Natural killer cell (primary cell): ENCODE measurements around the gene GOLPH3L. TPM values are rescaled to one million over a fixed set of nuclear protein-coding genes. Genes with fewer than 3 reads are reported as not detected.
A peak's percentile ranks its signal among the peaks of the same experiment; 100 is the strongest.
"Not testable (repeated sequence)": the region's sequence is repeated elsewhere in the genome, so short reads cannot be mapped to it uniquely, and the experiment has no call there.

Experiments used
- ATAC-seq, 3 donors: fragments of 150-1000 bp in 2 of 3; fragments of 200-7000 bp in 1 of 3; cut with Tn5 transposase; 1 replicate in 1 of 3; 2 replicates in 2 of 3; pipeline ENCODE4 v1.10.0; 2021; ENCODE audit warnings: mild to moderate bottlenecking in 2 of 3, moderate library complexity in 2 of 3
- DNase-seq, 2 donors: peaks; one replicate each; pipeline versions ENCODE4 v3.0.0 to v3.0.0-alpha.2; 2013 to 2021; ENCODE audit warnings: mixed read lengths in 1 of 2
- H3K27ac ChIP-seq: one replicate; pipeline ENCODE4 v1.5.1; 2013; ENCODE audit warnings: mild to moderate bottlenecking, low read length
- H3K27me3 ChIP-seq: one replicate; pipeline ENCODE4 v1.6.1; 2013; ENCODE audit warnings: low read length; ENCODE audit not compliant: control insufficient read depth, insufficient read depth
- H3K36me3 ChIP-seq: one replicate; pipeline ENCODE4 v1.6.1; 2013; ENCODE audit warnings: low read length; ENCODE audit not compliant: control insufficient read depth, insufficient read depth
- H3K4me1 ChIP-seq: one replicate; pipeline ENCODE4 v1.6.1; 2013; ENCODE audit warnings: low read length; ENCODE audit not compliant: control insufficient read depth, insufficient read depth
- H3K4me3 ChIP-seq: one replicate; pipeline ENCODE4 v1.5.1; 2013; ENCODE audit warnings: low read length
- H3K9me3 ChIP-seq: one replicate; pipeline ENCODE4 v1.6.1; 2013; ENCODE audit warnings: low read length; ENCODE audit not compliant: control insufficient read depth, insufficient read depth
- H3K27ac Mint-ChIP-seq, 2 donors: one replicate each; pipeline ENCODE4 v1.8.0; 2022; ENCODE audit warnings: mild to moderate bottlenecking in 2 of 2, mixed read lengths in 2 of 2, moderate library complexity in 1 of 2
- H3K27me3 Mint-ChIP-seq, 2 donors: one replicate each; pipeline ENCODE4 v1.8.0; 2022; ENCODE audit warnings: low read depth in 2 of 2, mixed read lengths in 2 of 2
- H3K36me3 Mint-ChIP-seq: one replicate; pipeline ENCODE4 v1.8.0; 2022; ENCODE audit warnings: mixed read lengths
- H3K4me1 Mint-ChIP-seq, 2 donors: one replicate each; pipeline ENCODE4 v1.8.0; 2022; ENCODE audit warnings: mixed read lengths in 2 of 2
- H3K4me3 Mint-ChIP-seq: one replicate; pipeline ENCODE4 v1.8.0; 2022; ENCODE audit warnings: mild to moderate bottlenecking, moderate library complexity, mixed read lengths
- H3K9me3 Mint-ChIP-seq, 2 donors: one replicate each; pipeline ENCODE4 v1.8.0; 2022; ENCODE audit warnings: mixed read lengths in 2 of 2
- WGBS: methylation state at CpG from one replicate; pipeline ENCODE4 v1.1.7; 2013; ENCODE audit warnings: missing lambda C conversion rate; ENCODE audit not compliant: insufficient coverage; 5-methylcytosine and 5-hydroxymethylcytosine counted together
- intact Hi-C: fragments of 100-400 bp; cut with micrococcal nuclease; formaldehyde crosslinking; loops from one replicate; pipeline ENCODE4 v1.14.2; 2022
- total RNA-seq, 4 donors: library from RNA; stranded (reverse); fragments of 120-200 nt in 1 of 4; gene quantifications; one replicate each; pipeline versions ENCODE4 v1.2.3 to v1.2.4, GENCODE V29; 2013 to 2022
- TF ChIP-seq, protein P1 (sequence below): fragments of 200-600 bp; IDR thresholded peaks from one replicate; pipeline ENCODE4 v1.8.0; 2022; ENCODE audit warnings: antibody characterized with exemption

The GOLPH3L gene
- total RNA-seq, 3 donors from 2014 or later (not counting 1 experiment from before 2014, with no cell fraction given), result 6.2 to 13.6 (median 10.3) TPM

DNA sequence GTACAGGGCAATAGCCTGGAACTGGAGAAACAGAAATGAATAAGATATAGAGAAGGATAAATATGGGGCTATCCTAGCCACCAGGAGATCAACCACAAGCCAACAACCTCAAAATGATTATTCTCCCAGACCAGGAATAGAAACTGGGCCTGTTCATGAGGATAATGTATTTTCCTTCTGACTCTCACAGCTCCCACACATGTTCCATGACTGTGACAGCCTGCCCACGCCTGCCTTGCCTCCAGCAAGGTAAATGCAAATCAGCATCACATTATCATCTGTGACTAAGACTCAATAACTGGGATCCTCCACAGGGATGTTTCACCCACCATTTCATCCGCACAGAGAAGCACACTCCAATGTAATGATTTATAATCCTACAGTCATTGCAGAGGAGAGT is 70.8 kb downstream of the GOLPH3L start:
- H3K4me3 ChIP-seq, result no peak overlapping the region
- WGBS, result 94% methylated on average over 1 of the region's 2 CpGs
- intact Hi-C loops, result loop anchor here (10.0 kb wide), 1 partner anchor 371 kb away; the partner anchor contains the start of gene CA14
- no peak overlapping the region for H3K27ac ChIP-seq
- Mint-ChIP-seq H3K36me3 (peaks cover 26% of the 10 kb centered on the region), H3K4me3 (peak overlapping the region; percentile 28), H3K4me1 (peaks cover 9 to 14% of the 10 kb centered on the region in 2 donors), H3K27me3 (no peaks in the 10 kb centered on the region), H3K27ac (no peak overlapping the region), H3K9me3 (no peaks in the 10 kb centered on the region)
- DNase-seq (no peak), ATAC-seq (no peak)
- H3K36me3 ChIP-seq, result peaks cover 50% of the 10 kb centered on the region
- no peaks in the 10 kb centered on the region for H3K27me3 ChIP-seq
- TF ChIP-seq, protein P1, sequence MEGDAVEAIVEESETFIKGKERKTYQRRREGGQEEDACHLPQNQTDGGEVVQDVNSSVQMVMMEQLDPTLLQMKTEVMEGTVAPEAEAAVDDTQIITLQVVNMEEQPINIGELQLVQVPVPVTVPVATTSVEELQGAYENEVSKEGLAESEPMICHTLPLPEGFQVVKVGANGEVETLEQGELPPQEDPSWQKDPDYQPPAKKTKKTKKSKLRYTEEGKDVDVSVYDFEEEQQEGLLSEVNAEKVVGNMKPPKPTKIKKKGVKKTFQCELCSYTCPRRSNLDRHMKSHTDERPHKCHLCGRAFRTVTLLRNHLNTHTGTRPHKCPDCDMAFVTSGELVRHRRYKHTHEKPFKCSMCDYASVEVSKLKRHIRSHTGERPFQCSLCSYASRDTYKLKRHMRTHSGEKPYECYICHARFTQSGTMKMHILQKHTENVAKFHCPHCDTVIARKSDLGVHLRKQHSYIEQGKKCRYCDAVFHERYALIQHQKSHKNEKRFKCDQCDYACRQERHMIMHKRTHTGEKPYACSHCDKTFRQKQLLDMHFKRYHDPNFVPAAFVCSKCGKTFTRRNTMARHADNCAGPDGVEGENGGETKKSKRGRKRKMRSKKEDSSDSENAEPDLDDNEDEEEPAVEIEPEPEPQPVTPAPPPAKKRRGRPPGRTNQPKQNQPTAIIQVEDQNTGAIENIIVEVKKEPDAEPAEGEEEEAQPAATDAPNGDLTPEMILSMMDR, result no peak
- peaks cover 22% of the 10 kb centered on the region for H3K4me1 ChIP-seq
- no peaks in the 10 kb centered on the region for H3K9me3 ChIP-seq

DNA sequence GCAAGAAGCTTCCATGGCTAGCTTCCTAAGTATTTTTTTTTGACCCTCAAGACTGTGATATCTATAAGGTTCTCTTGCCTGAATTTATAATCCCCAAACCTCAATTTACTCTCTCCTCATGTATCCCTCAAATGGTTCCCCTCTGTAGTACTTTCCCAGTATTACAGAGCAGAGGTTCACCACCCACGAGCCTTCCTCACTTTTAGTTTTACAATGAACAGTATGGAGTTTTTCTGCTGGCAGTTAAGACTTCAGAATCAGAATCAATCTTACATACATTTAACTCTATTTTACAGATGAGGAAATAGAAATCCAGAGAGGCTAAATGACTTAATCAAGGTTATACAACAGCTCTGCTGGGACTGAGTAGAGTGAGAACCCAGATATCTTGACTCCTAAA is 72.4 kb downstream of the GOLPH3L start:
- H3K27me3 ChIP-seq, H3K27me3 Mint-ChIP-seq, H3K4me3 ChIP-seq, ATAC-seq, H3K27ac ChIP-seq, H3K9me3 ChIP-seq, DNase-seq, H3K9me3 Mint-ChIP-seq, H3K4me3 Mint-ChIP-seq: not testable (repeated sequence)
- no CpG with 5 or more reads among the region's 1 CpG for WGBS
- H3K36me3 Mint-ChIP-seq, result peaks cover 35% of the 10 kb centered on the region
- intact Hi-C loops, result loop anchor here (10.0 kb wide), 1 partner anchor 370 kb away; the partner anchor contains the start of gene CA14
- H3K27ac Mint-ChIP-seq, result peak overlapping the region in 1 of 2 donors; percentile 37
- peaks cover 63% of the 10 kb centered on the region for H3K36me3 ChIP-seq
- peaks cover 15% of the 10 kb centered on the region for H3K4me1 ChIP-seq
- H3K4me1 Mint-ChIP-seq, result peaks cover 12 to 22% of the 10 kb centered on the region in 2 donors

DNA sequence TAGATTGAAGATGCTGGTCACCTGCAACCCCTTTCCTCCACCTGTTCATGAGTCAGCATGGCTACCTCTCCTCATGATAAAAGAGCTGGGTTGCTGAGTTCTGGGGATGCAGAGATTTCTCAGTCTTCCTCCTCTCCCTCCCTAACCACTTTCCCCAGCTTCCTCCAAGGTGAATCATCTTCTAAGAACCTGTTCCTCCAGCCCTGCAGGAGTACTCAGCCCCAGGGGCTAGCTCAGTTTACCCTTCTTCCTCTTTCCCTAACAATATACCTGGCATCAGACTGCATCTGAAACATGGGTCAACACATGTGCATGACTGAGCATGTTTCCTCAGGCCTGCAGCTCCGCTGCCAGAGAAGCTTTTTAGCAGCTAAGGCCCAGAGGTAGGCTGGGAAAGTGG is 72.8 kb downstream of the GOLPH3L start:
- not testable (repeated sequence) for H3K9me3 Mint-ChIP-seq, DNase-seq, H3K4me3 ChIP-seq, H3K9me3 ChIP-seq, H3K4me3 Mint-ChIP-seq, H3K27me3 Mint-ChIP-seq, ATAC-seq, H3K27me3 ChIP-seq, H3K27ac ChIP-seq
- intact Hi-C loops, result loop anchor here (10.0 kb wide), 1 partner anchor 369 kb away; the partner anchor contains the start of gene CA14
- Histone ChIP-seq H3K36me3 (peaks cover 67% of the 10 kb centered on the region), H3K4me1 (peaks cover 15% of the 10 kb centered on the region)
- Mint-ChIP-seq H3K36me3 (peaks cover 39% of the 10 kb centered on the region), H3K27ac (peak overlapping the region in 1 of 2 donors; percentile 37), H3K4me1 (peaks cover 15 to 26% of the 10 kb centered on the region in 2 donors)
- WGBS, result 100% methylated on average over 1 of the region's 1 CpG

DNA sequence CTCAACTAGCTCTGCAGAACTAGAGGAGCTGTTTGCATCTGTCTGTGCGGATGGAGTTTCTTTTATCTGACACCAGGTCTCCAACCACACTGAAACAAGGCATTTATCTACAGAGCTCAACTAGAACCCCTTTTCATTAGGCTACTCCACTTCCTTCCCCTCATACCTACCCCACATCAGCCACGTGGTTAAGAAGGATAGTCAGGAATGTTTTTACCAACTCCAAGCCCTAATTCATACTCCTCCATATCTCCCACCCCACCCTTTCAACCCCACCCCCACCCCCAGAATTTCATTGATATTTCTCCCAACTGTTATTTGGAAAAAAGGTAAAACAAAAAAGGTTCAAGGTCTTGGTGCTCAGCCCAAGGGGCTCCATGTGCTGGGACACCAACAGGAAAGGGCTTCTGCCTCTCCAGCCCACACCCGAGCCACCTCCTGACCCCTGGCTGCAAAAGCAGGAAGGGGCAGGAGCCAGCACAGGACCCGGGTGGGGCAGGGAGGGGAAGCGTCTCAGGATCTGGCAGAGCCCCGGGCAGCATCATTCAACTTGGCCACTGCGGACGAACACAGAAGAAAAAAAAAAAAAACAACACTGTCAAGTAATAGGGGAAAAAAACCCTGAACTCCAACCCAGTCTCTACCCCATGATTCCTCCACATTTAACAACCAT is 74.5 kb downstream of the GOLPH3L start:
- 61% methylated on average over 8 of the region's 8 CpGs for WGBS
- Mint-ChIP-seq H3K36me3 (peaks cover 39% of the 10 kb centered on the region), H3K27me3 (no peaks in the 10 kb centered on the region), H3K4me3 (no peak overlapping the region), H3K4me1 (peaks cover 15 to 26% of the 10 kb centered on the region in 2 donors), H3K27ac (peak overlapping the region; percentile 86 to 89), H3K9me3 (no peaks in the 10 kb centered on the region)
- Histone ChIP-seq H3K36me3 (peaks cover 68% of the 10 kb centered on the region), H3K27me3 (no peaks in the 10 kb centered on the region), H3K27ac (no peak overlapping the region), H3K4me1 (peaks cover 4% of the 10 kb centered on the region), H3K9me3 (no peaks in the 10 kb centered on the region), H3K4me3 (no peak overlapping the region)
- ATAC-seq (no peak), DNase-seq (no peak)
- intact Hi-C loops, result loop anchor here (10.0 kb wide), 1 partner anchor 368 kb away; the partner anchor contains the start of gene CA14
- TF ChIP-seq, protein P1, result no peak
